ENCODE data around the gene CAND1.
"Not testable (repeated sequence)": the region's sequence is repeated elsewhere in the genome, so short reads cannot be mapped to it uniquely, and the experiment has no call there.

CAND1 gene

DNA sequence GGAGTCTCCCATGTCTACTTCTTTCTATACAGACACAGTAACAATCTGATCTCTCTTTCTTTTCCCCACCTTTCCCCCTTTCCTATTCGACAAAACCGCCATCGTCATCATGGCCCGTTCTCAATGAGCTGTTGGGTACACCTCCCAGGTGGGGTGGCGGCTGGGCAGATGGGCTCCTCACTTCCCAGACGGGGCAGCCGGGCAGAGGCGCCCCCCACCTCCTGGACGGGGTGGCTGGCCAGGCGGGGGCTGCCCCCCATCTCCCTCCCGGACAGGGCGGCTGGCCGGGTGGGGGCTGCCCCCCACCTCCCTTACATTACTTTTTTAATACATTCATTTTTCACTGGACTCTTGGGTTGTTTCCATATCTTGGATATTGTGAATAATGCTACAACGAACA, 71.9 kb downstream of the CAND1 start:
- DNase-seq (ENCODE audit: low read depth in 2 of 2) = not testable (repeated sequence)

DNA sequence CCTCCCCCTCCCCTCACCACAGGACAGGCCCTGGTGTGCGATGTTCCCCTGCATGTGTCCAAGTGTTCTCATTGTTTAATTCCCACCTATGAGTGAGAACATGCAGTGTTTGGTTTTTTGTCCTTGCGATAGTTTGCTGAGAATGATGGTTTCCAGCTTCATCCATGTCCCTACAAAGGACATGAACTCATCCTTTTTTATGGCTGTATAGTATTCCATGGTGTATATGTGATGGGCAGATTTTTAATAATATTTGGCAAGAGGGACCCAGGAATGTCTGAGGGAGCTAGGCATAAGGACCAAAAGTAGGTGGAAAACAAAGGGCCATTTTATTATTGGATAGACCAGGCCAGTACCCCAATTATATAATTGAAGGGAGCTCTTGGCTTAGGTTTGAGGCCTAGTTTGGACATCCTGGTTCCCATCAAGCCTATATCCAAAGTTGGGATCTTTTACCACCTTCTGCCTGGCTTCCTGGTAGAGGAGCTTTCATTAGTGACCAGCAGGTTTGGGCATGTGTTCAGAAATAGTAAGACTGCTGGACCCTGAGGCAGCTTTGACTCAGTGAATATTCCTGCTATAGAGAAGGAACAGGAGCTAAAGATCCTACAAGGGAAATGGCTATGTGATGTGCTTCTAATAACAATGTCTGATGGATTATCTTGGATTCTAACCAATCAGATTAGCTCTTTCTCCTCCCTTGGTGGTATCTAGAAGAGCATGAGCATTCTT, 76.0 kb downstream of the CAND1 start:
- DNase-seq (ENCODE audit: low read depth in 2 of 2) = no peak

DNA sequence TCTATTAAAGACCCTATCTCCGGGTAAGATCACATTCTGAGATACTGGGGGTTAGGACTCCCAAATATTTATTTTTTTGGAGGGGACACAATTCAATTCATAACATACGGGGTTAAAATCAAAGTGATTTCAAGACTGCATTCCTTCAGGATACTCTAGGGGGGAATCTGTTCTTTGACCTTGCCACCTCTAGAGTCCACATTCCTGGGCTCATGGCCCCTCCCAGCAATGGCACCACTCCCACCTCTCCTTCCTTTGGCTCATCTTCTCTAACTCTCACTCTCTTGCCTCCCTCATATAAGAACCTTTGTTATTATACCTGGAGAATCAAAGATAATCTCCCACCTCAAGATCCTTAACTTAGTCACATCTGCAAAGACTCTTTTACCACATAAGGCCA, 79.5 kb downstream of the CAND1 start:
- no peak for DNase-seq (ENCODE audit: low read depth in 2 of 2)

DNA sequence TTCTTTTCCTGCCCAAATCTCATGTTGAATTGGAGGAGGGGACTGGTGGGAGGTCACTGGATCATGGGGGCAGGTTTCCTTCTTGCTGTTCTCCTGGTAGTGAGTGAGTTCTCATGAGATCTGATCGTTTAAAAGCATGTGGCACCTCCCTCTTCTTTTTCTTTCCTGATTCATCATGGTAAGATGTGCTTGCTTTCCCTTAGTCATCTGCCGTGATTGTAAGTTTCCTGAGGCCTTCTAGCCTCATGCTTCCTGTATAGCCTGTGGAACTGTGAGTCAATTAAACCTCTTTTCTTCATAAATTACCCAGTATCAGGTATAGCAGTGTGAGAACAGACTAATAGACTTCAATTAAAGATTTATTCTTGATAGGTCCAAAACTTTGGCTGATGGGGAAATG, 83.5 kb downstream of the CAND1 start:
- no peak for DNase-seq (ENCODE audit: low read depth in 2 of 2)

DNA sequence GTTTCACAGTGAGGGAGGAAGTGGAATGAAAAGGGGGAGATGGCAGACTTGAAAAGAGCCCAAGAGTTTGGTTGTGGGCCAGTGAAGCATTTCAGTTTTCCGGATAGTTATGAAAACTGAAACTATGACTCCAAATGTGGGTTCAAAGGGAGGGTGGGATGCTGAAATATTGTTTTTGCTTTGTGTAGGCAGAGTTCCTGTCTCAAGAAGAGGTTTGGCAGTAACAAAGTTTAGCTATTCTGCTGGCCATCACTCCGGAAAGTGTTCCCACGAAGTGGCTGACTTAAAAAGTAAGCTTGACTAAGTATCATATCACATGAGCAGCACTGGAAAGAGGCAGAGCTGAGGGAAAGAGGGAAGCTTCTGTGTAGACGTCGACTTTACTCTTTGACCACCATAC, 85.2 kb downstream of the CAND1 start:
- DNase-seq (ENCODE audit: low read depth in 2 of 2) = no peak

DNA sequence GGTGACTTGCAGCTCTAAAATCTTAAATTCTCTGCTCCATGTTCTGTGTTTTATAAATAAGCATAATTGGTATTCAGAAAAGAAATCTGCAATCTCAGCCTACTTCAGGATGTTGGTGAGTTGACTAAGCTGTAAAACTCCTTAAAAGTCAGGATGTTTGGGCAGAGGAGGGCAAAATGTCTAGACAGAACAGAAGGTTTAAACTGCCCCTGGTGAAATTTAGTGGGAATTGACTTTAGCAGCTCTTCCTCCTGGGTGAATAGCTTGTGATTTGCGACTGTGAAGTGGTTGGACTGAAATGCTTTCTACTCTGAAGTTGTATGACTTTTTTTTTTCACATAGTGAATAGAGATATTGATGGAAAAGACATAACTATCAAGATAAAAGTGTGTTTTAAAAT, 85.8 kb downstream of the CAND1 start:
- no peak for DNase-seq (ENCODE audit: low read depth in 2 of 2)

DNA sequence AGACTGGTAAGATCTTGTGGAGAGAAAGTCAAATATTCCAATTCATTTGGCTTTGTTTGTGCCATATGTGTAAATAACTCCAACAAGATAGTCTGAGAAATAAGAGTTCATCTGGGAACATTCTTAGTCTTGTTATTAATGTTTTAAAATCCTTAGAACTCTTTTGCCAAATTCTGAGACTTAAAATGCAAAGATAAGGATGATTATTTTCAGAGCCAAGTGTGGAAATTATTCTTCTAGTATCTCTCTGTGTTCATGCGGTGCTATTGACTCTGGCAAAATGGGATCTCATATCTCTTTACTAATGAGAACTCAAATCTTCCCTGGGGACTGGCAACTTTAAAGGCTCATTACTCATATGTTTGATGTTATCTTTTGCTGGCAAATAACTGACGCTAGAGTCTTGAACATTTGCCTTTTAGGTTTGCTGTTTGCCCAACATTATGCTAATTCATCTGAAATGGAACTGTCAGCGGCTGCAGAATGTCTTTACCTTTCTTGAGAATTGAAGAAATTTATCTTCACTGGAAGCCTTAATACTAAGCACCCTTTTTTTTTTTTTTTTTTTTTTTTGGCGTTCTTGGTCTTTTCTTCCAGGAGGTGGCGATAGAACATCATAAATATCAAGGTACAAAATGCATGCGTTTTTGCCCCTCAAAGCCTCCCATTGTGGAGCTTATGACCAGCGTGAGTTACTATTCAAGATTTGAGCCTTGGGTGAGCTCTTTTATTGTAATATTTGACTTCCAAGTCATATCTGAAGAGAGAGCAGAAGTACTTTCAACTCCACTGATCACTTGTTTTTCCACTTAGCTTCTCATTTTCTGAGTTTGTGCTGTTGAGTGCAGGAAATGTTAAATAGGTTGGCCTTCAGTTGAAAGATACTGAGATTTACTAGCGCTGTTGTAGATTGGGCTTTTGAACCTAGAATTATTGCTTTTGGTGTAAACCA, 86.5 kb downstream of the CAND1 start:
- DNase-seq (ENCODE audit: low read depth in 2 of 2) = peak in 1 of 2 experiments; percentile 38

DNA sequence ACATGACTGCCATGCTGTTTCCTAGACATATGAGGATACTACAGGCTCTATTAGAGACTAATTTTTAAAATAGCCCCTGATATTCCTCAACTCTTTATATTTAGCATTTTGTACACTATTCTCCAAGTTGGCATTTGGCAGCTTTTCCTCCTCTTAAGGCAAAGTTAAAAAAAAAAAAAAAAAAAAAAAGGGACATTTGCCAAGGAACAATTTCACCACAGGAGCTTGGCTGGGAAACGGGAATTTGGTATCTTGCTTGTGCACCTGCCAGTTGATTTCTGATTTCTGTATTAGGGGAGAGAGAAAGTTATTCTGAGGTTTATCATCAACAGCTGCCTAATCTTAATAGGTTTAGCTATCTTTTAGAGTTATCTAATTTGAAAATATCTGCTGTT, 87.2 kb downstream of the CAND1 start:
- DNase-seq (ENCODE audit: low read depth in 2 of 2) = no peak

DNA sequence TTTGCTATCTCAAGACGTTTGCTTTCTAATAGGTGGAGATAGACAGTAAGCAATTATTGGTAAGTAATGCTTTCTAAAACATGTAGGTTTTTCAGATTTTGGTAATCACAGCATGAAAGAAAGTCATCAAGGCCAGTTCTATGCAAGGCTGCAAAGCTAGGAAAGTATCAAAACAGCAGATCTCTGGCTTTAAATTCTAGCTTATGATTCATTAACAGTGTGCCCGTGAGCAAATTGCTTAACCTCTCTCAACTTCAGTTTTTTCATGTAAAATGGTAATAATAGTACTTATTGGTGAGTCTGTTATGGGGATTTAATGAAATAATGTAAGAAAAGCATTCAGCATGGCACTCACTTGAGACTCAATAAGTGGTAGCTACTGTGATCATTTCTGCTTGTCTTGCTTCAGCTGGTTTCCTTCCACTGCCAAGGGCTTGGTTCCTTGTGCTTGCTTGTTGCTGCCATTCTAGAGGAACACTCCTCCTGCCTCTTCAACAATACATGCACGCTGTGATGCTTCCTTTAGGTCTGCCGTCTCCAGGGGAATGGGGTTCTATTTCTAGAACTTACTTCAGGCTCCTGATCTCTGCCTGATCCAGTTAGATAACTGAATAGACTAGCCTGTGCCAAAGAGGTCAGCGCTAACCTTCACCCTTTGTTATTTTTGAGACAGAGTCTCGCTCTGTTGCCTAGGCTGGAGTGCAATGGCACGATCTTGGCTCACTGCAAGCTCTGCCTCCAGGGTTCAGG, 88.4 kb downstream of the CAND1 start:
- DNase-seq (ENCODE audit: low read depth in 2 of 2) = no peak

DNA sequence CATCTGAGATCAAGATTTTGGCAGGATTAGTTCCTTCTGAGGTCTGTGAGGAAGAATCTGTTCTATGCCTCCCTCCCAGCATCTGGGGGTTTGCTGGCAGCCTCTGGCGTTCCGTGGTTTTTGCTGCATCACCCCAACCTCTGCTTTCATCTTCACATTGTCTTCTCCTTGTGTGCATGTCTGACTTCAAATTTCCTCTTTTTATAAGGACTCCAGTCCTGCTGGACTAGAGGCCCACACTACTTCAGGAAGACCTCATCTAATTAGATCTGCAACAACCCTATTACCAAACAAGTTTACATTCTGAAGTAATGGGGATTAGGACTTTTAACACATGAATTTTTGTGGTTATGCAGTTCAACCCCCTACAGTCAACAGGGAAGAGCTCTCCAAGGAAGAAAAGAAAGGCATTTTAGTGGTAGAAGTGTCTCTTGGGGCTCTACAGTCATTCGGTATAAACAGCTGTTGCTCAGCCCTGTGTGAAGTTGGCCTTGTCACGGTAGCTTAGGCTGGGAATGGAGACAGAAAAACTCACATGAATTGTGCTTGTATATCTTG, 89.7 kb downstream of the CAND1 start:
- peak; percentile 93 to 94 for DNase-seq (ENCODE audit: low read depth in 2 of 2)

DNA sequence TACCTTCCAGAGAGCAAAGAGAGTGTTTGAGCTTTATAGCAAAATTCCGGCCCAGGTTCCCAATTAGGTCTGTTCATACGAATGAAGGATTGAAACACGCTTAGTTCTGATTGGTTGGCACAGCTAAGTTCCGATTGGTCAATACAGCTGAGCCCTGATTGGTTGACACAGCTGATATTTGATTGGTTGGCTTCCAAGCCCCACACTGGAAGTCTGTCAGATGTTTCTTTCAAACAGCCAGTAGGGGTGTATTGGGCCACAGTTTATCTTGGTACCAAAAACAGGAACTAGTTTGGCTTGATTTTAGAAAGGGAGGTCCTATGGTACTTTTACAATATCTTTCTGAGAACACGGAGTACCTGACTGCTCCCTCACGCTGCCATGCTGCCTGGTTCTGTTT, 93.4 kb downstream of the CAND1 start:
- DNase-seq (ENCODE audit: low read depth in 2 of 2) = no peak

DNA sequence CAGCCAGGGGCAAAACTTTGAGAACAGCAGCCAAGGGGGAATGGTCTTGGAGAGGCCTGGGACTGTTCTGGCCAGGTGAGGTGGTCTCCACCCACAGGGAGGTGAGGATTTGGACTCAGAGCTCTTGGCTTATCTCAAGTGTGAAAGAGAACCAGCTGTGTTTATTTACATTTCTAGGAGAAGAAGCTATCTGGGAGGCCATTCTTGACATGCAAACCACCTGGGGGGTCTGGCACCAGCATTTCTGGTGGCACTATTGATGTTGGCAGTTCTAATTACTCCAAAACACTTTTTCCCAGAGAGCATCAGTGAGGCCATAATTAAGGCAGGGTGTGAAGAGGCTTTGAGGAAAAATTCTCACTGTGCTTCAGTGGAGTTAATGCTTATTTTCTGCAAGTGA, 95.1 kb downstream of the CAND1 start:
- DNase-seq (ENCODE audit: low read depth in 2 of 2) = no peak

DNA sequence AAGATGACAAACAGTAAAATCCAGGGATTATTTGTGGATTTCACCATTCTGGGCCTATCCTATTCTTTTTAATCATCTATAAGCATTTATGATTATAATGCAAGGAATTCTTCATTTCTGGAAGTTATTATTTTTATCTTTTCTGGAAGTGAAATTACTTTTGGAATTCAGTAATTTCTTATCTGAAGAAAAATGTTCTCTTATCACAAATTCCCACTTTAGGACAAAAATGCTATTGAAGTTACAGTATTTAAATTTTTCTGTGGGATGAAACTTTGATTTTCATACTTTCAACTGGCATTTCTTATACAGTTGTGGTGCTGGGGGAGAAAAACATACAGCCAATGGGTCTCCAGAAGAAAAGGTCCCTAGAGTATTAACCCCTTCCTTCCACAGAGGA, 96.0 kb downstream of the CAND1 start:
- no peak for DNase-seq (ENCODE audit: low read depth in 2 of 2)

DNA sequence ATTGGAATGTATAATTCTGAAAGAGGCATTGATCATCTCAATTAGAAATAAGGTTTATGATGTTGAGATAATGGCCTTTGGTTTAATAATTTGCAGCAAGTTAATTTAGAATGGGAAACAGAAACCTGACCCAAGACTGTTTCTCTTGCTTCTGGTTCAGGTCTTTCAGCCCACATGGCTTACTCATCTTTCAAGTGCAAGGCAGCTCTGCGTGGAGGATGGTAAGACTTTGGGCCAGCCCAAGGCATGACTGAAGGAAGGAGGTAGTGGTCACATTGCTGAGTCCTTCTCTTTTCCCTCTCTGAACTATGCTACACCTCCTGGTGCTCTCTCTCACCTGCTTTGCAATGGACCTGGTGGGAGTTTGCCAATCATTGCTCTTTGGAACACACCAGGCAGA, 98.7 kb downstream of the CAND1 start:
- DNase-seq (ENCODE audit: low read depth in 2 of 2) = no peak

All from fibroblast of skin of left biceps (primary cell).